HG03558 (cell line): Measurements from ENCODE around the gene MAP3K7CL.
"Not testable (repeated sequence)": the region's sequence is repeated elsewhere in the genome, so short reads cannot be mapped to it uniquely, and the experiment has no call there.

ENCODE experiments used
- ATAC-seq: cut with Tn5 transposase; IDR thresholded peaks from one replicate; pipeline ENCODE4 v1.9.1; 2021; ENCODE audit warnings: moderate number of reproducible peaks; ENCODE audit not compliant: unreplicated experiment; ENCODE audit errors: extremely low read depth

MAP3K7CL gene

GRCh38 chr21:29125979-29126378 is 4.5 kb upstream of the MAP3K7CL start:
- ATAC-seq = no peak

- no peak for ATAC-seq
Measured at GRCh38 chr21:29133241-29133640, 2.8 kb downstream of the MAP3K7CL start.

DNA sequence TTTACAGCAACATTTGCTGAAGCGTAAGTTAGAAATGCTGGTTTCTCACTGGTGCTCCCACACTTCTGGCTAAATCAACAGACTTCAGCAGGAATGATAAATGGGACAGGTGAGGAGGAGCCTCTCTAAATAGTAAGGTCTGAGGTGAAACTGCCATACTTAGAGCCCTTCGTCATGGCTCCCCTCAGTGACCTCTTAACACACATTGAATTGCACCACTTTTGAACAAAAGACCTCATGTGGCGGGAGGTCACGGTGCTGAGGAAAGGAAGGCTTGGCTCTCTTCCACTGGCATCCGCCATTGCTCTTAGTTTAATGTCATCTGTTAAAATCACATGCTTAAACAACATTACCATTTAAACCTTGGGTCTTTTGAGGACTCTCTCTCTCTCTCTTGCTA is 3.4 kb downstream of the MAP3K7CL start:
- no peak for ATAC-seq

- no peak for ATAC-seq
Measured at GRCh38 chr21:29135481-29135880, 5.0 kb downstream of the MAP3K7CL start.

DNA sequence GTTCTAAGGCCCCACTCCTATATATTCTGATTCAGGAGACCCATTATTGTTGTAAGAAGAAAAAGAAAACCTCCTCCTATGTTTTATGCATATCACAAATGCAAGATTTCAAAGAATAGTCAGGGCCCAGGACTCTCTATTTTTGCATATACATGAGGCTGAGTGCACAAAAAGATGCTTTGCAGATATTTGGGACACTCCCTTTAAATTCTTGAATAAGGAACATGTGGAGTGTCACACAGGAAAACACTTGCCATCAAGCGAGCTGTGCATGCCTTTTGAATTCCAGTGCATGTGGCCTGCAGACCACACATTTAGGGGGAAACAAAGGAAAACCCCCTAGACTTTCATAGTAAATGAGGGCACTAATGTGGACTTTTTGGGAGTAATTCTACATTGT is 5.6 kb downstream of the MAP3K7CL start:
- no peak for ATAC-seq

- no peak for ATAC-seq
Measured at GRCh38 chr21:29144736-29145353, 14.4 kb downstream of the MAP3K7CL start.

- ATAC-seq = no peak
Measured at GRCh38 chr21:29145354-29145782, 14.9 kb downstream of the MAP3K7CL start.

GRCh38 chr21:29145852-29146453 is 15.5 kb downstream of the MAP3K7CL start:
- no peak for ATAC-seq

GRCh38 chr21:29146726-29147125 is 16.3 kb downstream of the MAP3K7CL start:
- ATAC-seq = no peak

DNA sequence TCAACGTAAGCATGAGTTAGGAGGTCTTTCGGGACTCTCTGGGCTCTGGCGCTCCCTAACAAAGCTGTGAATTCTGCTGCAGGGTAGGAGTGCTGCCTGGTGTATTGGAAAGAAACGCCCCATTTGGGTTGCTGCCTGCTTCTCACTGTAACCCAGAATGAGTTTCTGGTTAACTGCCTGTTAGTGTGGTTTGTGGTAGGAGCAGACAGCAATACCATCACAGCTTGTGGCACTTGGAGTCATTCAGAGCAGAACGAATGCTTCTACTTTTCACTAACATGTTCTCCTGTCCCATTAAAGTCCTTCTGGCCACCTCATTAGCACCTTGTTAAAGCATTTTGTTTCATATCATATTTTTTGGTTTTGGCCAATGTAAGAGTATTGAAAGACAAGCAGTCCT is 18.1 kb downstream of the MAP3K7CL start:
- ATAC-seq = no peak

DNA sequence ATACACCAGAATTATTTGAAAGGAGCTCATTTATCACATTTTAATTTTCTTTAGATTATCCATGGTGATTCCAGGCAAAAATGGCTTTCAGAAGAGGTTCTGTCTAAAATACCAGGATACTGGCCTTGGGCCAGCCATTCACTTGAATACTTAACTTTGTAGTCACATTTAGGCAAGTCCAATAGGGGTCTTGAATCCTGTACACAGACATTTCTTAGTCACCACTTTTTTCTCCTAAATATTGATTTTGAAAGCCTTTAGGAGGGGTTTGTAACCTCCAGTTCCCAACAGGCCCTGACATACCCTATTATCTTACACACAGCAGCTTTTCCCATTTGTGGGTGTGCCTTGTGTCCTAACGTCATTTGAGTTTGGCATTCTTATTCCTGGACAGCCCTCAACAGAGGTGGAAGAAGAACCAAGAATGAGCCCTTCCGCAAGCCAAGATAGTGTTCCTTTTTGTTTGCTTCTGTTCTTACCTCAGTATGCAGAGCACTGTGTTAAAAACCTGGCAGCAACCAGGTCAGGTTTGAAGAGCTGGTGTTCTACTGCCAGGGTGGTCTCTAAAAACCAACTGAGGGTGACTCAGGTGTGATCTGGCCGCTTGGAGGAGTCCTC is 19.5 kb downstream of the MAP3K7CL start:
- no peak for ATAC-seq

DNA sequence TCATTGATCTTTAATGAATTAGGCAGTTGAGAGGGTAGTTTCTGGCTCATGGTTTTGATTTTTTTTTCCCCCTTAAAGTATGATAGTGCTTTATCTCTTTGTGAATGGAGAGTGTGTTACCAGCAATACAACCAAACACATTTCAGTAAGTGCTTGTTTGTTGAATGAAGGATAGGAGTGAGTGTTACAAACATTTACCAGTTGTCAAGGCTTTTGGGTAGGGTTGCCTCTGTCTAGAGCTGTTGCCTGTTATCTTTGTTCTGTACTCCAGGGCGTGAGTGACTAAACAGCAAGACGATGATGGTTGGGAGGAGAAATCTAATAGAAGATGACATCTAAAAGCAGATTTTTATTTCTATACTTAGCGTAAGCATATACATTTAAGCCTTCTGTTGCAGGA is 21.5 kb downstream of the MAP3K7CL start:
- ATAC-seq = no peak

DNA sequence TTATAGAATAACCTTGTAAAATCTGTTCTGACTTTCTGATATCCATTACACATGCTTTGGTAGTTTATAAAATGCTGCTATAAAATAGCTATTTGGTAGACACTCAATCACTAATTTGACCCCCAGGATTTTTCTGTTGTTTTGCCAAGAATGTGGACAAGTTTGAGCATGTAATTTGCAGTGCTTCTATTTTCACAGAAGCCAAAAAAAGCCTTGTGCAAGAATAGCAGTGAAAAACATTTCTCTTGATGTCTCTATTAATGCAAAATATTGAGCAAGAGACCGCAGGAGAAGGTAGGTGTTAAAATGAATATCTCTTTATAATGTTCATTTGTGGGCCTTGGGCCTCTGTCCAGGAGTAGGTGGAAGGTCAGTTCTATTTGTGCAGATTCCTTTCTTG is 22.5 kb downstream of the MAP3K7CL start:
- ATAC-seq = no peak

DNA sequence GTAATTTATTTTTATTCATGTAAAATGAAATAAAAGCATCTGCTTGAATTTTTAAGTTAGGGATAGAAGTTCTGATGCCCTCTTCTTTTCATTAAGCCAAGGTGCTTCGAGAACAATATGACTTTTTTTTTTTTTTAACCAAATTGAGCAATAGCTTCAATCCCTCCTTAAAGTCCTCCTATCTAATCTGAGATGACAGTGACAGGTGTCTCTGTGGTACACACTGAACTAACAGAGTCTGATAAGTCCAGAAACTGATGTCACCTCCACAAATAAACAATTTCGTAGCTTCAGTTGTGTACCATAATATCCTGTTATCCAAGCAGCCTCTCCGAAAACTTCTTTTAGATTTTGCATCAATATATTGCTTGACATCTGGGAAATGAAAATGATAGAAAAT is 23.8 kb downstream of the MAP3K7CL start:
- ATAC-seq = no peak

GRCh38 chr21:29155118-29155932 is 24.9 kb downstream of the MAP3K7CL start:
- ATAC-seq = no peak

GRCh38 chr21:29155933-29156260 is 25.5 kb downstream of the MAP3K7CL start:
- ATAC-seq = no peak

- no peak for ATAC-seq
Measured at GRCh38 chr21:29157080-29157479, 26.6 kb downstream of the MAP3K7CL start.

DNA sequence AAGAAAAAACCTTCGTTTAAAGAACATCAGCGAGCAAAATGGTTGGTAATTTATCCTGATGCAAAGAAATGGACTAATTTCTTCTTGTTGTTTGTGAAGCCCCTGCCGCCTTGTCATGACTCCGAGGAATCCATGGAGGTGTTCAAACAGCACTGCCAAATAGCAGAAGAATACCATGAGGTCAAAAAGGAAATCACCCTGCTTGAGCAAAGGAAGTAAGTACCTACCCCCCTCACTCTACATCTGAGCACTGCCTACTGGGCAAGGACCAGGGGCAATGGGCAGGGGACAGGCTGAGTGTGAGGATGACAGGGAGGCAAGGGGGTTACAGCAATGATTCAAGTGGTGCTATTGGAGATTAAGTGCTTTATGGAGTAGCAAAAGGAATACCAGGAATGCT is 29.4 kb downstream of the MAP3K7CL start:
- ATAC-seq = no peak

DNA sequence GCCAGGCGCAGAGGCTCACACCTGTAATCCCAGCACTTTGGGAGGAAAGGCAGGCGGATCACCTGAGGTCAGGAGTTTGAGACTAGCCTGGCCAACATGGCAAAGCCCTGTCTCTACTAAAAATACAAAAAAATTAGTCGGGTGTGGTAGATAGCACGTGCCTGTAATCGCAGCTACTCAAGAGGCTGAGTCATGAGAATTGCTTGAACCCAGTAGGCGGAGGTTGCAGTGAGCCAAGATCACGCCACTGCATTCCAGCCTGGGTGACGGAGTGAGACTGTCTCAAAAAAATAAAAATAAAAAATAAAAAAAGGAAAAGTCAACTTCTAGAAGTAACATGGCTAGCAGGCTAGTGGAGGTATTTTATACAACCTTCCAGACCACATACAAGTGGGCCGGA is 32.4 kb downstream of the MAP3K7CL start:
- not testable (repeated sequence) for ATAC-seq

DNA sequence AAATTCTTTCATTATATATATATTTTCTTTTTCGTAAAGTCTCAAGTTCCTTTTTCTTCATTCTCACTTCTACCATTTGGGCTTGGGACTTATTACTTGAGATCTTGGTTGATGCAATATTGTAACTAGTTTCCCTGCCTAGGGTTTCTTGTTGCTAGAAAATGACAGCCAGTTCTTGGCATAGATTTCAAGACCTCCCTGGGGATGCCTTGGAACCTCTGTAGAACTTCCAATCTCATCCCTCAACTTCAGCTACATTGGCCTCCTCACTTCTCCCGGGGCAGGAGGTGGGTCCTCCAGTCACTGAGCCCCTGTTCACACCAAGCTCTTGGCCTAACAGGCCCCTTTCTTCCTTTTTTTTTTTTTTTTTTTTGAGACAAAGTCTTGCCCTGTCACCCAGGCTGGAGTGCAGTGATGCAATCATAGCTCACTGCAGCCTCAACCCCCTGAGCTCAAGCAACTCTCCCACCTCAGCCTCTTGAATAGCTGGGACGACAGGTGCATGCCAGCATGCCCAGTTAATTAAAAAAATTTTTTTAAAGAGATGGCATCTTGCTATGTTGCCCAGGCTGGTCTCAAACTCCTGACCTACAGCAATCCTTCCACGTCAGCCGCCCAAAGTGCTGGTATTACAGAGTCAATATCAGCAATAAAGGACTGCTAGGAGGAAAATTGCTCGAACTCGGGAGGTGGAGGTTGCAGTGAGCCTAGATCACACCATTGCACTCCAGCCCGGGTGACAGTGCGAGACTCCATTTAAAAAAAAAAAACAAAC is 33.1 kb downstream of the MAP3K7CL start:
- ATAC-seq = no peak
